Stimulated activated CD4-positive, alpha-beta T cell treated with anti-CD3 and anti-CD28 coated beads, Interleukin-12 subunit alpha, Interleukin-12 subunit beta, amount 100 ng/mL, for 4 hours (primary cell): ENCODE data around the gene STRA8.

ENCODE experiments used
- DNase-seq: peaks from one replicate; pipeline ENCODE4 v3.0.0-alpha.2; 2020

STRA8 gene

GRCh38 chr7:135233570-135233969, at the start of gene STRA8:
Gene STRA8 (plus strand): TSS chr7:135233838. CDS start chr7:135240525, 6,687 bp downstream.
- DNase-seq = no peak

DNA sequence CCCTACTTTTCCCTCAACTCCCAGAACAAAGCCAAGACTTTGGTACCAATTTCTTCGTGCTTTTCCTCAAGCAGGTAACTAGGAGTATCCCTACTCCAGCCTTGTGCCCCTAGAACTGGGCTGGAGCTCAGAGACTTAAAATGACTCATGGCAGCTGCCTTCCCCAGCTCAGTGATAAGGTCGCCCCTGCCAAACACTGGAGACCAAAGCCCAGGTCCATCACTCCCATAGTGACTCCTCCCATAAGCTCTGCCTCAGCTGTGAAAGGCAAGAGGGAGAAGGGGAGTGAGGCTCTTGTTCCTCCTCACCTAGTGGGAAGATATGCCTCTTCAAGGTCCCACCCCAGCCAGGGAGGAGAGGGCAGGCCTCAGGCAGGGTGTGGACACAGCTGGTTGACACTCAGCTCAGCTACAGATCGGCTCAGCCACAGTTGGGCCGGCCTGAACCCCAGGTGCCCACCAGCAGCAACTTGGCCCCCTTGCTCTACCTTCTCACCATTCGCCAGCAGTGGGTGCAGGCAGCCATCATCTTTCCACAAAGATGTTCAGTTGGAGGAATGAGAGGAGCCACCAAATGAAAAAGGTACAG, 49.3 kb upstream of the STRA8 start:
- no peak for DNase-seq

DNA sequence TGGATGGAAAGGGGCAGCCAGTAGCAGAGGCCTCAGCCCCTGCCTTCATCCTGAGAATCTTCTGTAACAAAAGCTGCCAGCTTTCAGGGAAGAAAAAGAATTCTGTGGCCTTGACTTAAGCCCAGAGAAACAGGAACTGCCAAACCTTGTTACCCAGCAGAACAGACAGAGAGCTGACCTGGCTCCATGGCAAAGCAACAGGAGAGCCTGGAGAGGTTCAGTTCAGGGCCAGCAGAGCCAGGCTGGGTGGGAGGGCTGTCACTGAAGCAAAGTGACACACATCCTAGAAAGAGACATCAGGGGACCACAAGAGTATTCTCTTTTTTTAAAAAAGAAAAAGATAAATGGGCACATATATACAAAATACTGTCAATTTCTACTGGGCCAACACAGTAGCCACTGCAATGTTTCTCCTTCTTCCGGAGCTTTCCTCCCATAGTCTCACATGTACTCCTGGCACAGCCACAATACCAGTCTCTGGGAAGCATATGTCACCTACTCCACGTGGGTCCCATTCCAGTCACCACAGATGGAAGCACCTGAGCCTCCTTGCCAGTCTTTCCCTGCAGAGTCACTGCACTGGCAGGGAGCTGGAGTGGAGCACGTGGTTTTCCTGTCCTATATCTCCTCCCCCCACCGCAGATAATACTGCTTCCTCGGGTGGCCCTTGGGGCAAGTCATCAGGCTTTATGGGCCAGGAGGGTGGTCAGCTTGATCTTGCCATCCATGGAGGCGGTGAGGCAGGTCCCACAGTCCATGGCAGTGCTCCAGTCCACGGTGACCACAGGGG, 48.0 kb upstream of the STRA8 start:
- DNase-seq = no peak

GRCh38 chr7:135186261-135186540, 47.4 kb upstream of the STRA8 start:
- DNase-seq = no peak

DNA sequence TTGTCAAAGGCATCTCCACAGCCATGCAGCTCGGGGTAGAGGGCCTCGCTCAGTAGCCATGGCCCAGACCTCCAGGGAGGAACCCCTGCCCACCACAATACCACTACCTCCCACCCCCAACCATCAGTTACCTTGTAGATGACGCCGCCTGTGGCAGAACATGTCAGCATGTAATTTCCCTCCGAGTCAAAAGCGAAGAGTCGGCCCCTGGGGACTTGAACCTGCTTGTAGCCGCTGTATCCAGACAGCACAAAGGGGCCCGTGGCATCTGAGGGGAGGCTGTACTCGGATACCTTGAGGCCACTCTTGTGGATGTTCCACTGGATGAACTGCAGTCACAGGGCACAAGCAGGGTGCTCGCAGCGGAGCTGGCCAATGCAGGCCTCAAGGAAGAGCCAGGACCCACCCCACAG, 46.8 kb upstream of the STRA8 start:
- DNase-seq = no peak

DNA sequence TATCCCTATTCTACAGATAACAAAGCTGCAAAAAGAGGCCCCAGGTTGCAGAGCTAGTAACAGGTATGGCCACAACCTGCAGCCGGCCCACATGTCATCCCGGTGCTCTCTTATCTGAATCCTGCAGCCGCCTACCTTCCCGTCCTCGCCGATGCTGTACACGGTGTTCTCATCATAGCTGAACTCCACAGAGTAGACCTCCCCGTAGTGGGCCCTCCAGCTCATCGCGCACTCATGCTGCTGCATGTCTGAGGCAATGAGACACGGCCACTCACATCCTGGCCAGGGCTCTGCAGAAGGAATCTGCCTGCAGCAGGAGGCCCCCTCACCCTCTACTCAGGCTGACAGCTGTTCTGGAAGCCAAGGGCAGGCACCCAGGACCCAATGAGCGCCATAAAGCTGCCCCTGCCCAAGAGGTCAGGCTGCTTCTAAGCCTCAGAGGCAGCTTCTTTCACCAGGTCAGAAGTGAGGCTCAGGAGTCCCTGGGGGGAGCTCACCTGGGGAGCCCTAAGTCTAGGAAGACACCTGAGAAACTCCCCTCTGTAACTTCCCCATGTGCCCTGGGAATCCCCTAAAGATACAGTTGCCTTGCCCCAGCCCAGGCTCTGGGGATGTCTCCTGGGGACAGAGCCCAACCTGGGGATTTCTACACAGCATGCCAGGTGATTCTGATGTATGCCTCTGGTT, 45.2 kb upstream of the STRA8 start:
- no peak for DNase-seq

DNA sequence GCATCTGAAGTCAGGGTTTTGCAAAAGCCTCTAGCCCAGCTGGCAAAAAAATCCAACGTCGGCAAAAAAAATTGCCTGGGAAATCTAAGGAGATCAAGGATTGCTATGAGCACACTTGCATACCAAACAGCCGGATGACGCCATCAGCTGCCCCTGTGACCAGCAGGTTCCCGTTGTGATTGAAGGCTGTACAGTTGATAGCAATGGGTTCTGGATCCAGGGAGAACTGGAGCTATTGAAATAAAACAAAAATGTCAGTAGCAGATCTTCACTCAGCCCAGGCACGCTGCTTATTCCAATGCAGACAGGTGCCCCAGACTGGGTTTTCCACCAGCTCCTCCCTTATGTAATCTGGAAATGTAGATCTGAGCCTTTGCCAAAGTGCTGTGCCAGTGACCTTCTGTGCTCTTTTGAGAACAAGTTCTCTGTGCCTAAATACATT, 44.4 kb upstream of the STRA8 start:
- DNase-seq = no peak

DNA sequence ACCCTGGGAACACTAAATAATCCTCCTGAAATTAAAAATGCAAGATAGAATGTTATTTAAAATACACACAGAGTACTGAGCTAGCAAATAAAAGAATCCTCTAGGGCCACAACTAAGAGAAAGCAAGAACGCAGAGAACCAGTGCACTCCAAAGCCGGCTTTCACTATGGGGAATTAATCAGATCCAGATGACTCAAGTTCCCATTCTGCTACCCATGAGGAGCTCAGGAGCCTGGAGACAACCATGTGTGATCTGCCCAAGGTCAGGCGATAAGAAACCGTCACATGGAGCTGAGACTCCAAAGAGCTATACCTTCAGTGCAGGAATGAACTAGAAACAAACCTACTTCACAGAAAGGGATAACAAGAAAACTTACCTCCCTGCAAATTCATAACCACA, 43.7 kb upstream of the STRA8 start:
- no peak for DNase-seq

- DNase-seq = no peak
Measured at GRCh38 chr7:135190703-135191102, 42.9 kb upstream of the STRA8 start.

DNA sequence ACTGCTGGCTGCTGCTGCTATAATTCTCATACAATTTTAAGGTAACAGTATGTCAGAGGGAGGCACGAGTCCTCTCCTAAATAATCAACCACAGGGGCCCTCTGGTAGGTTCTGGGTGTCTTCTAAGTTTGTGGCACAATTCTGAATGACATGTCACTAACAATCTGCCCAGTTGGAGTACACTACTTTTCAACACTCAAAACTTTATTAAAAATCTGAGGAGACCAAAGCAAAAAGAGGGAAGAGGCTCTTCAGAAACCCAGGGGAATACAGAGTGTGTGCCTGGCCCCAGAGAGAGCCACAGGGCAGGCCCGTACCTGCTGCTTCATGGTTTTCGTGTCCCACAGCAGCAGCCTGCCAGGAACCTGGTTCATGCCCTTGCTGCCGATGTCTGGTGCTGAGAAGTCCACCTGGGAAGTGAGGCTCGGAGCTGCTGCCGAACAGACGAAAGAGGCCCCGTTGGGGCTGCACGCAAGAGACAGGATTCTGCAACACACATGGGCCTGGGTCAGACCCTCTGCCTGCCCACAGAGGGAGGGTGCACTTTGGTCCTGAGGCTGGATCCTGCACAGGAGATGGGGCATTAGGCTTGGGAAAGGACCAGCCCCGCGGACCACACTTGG, 40.6 kb upstream of the STRA8 start:
- DNase-seq = no peak

- no peak for DNase-seq
Measured at GRCh38 chr7:135193615-135194081, 40.0 kb upstream of the STRA8 start.

DNA sequence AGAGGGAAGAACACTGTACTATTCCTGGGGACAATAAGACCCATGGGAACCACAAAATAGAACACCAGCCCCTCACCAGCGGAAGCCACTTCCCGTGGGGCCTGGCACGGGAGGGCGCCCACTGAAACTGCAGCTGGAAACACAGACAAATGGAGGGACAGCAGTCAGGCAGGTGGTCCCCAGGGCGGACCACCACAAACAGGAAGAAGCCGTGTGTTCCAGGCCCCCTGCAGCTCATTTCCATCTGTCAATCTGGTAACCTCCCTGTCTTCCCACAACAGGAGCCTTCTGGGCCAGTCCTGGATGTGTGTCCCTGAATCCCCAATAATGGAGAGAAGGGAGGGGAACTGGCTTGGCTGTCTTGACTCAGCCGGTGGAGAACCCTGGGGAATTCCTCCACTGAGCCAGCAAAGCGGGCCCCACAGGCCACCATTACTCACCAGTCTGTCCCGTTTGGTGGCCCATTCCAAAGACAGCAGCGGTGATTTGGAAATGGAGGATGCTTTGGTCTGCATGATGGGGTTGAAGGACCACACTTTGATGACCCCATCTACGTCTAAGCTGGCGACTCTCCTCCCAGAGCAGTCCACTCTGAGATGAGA, 39.0 kb upstream of the STRA8 start:
- DNase-seq = no peak

DNA sequence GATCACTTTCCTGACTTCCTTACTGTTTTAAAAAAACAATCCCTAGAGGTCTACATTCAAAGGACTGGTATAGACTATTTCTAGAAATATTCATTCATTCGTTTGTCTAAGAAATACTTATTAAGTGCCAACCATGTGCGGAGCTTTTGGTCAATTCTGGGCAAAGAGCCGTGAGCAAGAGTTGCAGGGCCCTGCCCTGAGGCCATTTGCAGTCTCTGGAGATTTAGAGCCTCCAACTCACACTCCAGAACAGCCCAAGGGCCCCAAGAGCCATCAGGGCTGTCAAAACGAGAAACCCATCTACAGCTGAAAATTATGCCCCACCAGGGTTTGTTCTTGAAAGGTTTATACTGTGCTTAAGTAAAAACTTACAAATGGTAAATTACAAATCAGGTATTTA, 38.5 kb upstream of the STRA8 start:
- DNase-seq = no peak

DNA sequence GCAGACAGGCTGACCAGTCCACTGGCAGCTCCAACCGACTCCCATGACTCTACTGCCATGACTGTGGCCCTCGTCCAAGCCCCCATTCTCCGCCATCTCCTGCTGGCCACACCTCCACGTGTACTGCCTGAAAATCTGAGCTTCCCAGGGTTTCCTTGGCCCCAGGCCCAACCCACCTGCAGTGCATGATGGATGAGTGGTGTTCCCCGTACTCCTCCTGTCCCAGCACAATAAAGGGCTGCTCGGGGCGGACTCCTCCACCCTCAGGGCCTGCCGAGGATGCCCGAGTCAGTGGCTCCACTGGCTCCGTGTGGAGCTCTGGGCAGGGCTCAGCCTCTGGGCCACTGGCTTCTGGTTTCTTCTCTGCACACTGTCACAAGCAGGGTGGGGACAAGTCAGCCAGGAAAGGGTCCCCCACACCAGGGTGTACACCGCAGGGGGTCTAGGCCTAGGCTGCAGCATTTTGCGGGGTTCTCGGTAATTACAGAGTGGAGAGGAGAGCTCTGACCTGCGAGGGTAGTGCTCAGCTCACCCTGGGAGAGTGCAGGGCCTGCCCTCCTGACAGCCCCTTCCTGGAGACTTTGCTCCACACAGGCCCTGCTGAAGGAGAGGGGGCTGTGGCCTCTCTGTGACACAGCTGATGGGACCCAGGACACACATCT, 37.5 kb upstream of the STRA8 start:
- no peak for DNase-seq

- no peak for DNase-seq
Measured at GRCh38 chr7:135197343-135197742, 36.3 kb upstream of the STRA8 start.

DNA sequence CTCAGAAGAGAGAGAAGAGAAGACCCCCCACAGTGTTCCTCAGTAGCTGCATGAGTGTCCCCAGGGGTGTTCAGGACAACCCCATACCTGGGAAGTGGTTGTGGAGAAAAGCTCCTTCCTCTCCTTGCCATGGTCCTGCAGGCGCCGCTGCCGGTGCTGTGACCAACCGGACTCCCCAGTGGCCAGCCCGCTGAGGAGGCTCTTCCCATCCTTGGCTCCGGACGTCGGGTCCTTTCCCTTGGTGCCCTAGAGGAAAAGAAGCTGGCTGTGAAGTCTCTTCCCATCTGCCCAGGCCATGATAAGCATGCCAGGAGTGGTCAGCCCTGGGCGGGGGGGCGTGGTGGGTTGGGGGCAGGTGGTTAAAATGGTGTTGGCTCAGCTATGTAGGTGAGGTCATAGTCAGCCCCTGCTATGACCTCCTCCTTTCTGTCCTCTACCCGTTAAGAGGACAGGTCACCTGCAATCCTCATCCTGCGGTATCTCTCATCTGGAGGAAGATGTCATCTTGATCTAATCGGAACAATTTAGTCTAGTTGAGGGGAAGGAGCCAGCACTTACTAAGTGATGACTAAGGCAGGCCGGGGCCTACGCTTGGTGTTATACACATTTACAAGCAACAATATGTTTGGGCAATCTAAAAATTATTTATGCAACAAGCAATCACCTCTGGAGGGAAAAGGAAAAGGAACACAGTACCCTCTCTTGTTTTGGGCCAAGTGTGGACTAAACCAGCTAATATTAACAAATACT, 35.6 kb upstream of the STRA8 start:
- DNase-seq = no peak

GRCh38 chr7:135199439-135199838, 34.2 kb upstream of the STRA8 start:
- DNase-seq = no peak

GRCh38 chr7:135200821-135201331, 32.8 kb upstream of the STRA8 start:
- no peak for DNase-seq

DNA sequence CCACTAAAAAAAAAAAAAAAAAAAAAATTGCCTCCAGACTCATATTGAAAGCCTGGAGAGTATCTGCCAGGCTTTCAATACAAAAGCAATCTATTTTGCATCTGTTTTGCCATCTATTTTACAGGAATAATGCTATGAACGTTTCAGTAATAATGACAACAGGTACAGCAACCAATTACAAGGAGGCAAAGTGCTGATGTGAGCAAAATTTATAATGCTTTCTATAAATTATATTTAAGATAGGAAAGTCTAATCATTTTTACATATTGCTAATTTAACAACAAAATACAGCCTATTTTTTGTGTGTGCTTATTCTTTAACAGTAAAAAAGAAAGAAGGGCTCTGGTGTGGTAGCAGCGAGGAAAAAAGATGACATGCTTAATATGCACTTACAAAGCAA, 32.3 kb upstream of the STRA8 start:
- no peak for DNase-seq

- DNase-seq = no peak
Measured at GRCh38 chr7:135204341-135204749, 29.3 kb upstream of the STRA8 start.

DNA sequence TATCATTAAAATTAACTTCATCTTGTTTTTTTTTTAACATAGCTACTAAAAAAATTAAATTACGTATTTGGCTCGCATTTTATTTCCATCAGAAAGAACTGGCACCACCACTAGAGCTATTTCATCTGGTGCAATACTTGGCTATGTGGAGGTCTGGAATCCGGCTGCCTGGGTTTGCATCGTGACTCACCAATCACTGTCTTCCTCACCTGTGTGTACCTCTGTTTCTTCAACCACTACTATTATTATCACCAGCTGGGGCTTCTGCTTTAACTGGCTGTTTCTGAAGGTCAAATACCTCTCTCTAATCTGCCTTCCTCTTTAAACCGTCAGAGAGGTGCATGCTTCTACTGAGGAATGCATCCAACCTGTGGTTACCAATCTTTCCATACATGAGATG, 28.8 kb upstream of the STRA8 start:
- no peak for DNase-seq

DNA sequence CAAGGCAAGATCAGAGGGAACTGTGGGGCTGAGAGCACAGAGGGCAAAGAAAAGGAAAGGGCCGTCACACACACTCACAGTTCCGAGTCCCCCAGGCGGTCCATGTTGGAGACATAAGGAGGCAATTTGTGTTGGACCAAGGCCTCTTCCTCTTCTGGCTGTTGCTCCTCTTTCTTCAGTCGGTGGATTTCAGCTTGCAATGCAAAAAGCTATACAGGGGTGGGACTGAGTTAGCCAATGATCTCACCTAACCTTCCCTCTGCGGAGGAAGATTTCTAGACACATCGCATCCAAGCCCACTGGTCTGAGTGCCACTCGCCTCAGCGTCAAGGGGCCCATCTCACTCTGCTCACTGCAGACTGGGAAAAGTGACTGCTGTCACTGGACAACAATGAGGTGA, 27.8 kb upstream of the STRA8 start:
- no peak for DNase-seq
